HG03442 (cell line): ENCODE results near the gene ARHGAP32.

Experiments
- ATAC-seq: cut with Tn5 transposase; IDR thresholded peaks from one replicate; pipeline ENCODE4 v1.9.1; 2021; ENCODE audit warnings: mild to moderate bottlenecking, moderate library complexity; ENCODE audit not compliant: unreplicated experiment

The ARHGAP32 gene

DNA sequence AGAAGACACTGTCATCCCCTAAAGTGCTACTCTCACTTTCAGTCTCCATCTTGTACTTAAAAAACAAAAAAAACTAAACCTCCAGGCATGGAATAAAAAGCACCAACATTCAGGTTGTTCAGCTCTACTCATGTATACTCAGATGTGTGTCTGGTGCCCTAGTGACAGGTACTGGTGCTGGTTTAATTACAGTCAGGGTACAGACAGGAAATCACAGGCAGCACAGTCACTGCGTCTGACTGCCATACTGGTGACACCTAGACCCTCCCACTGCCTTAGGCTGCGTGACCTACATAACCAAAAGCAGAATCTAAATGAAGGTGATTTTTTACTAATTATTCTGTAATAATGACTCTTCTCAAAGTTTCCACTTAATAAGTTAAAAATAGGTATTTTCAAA is at the start of gene ARHGAP32:
ARHGAP32 (minus strand) TSS at position 176 of the 400 bp plus-strand sequence; CDS start at position 49, 127 bp downstream.
- ATAC-seq = no peak

DNA sequence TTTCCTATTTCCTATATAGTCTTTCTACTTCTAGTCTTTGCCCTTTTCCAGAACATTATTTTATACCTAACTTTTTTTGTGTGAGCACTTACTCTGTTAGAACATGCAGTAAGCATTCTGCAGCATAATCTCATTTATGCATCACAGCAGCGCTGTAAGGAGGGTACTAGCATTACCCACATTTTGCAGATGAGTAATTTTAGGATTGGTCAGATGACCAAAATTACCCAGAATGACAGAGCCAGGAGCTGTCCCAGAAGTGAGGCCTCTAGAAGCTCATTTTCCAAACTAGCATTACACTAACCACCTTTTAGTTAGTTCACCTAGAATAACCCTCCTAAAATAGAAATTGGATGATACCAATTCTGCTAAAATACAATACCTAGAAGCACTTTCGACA is 47.1 kb upstream of the ARHGAP32 start:
- no peak for ATAC-seq

DNA sequence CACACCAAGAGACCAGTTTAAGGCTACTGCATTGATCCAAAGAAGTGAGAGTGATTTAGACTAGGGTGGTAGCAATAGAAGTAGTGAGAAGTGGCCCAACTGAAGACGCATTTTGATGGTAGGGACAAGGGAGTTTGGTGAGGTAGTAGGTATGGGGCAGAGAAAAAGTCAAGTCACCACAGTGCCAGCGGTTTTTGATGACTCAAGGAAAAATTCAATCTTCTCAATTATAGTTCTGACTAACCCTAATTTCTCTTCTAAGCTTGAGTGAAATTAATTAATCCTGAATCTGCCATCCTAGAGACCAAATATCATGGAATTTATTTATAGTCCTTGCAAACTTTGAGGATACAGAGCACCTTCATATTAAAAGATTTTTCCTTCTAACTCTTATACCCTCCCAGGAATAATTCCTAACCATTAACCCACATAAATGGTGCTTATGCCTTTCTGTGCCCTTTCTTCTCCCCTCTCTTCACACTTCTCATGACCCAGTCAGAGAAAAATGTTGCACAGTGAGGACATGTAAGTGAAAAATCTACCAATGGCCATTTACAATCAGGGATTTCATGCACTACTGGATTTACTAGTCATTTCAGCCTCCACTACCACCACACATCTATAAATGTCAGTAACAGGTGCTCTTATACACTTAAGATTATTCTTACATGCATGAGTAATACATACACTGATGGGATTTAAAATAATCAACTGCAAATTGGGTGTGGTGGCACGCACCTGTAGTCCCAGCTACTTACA is 45.9 kb upstream of the ARHGAP32 start:
- no peak for ATAC-seq

DNA sequence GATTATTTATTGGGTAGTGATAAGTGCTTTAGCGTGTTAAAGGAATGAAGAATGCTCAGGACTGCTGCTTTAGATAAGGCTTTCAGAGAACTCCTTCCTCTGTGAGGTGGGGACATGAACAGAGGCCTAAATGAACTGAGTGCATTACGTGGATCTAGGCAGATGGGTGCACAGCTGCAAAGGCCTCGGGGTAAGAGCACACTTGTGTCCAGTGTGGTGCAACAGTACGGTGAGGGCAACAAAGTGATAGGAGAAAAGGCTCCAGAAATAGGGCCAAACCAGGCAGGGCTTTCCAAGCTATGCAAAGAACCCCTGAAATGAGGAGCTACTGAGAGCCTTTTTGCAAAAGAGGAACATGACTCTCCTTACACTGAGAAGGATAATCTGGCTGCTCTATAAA is 45.3 kb upstream of the ARHGAP32 start:
- no peak for ATAC-seq

DNA sequence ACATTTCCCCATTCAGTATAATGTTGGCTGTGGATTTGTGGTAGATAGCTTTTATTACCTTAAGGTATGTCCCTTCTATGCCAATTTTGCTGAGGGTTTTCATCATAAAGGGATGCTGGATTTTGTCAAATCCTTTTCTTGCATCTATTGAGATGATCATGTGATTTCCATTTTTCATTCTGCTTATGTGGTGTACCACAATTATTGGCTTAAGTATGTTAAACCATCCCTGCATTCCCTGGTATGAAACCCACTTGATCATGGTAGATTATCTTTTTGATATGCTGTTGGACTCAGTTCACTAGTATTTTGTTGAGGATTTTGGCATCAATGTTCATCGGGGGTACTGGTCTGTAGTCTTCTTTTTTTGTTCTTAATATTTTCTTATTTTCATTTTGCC is 44.7 kb upstream of the ARHGAP32 start:
- no peak for ATAC-seq

DNA sequence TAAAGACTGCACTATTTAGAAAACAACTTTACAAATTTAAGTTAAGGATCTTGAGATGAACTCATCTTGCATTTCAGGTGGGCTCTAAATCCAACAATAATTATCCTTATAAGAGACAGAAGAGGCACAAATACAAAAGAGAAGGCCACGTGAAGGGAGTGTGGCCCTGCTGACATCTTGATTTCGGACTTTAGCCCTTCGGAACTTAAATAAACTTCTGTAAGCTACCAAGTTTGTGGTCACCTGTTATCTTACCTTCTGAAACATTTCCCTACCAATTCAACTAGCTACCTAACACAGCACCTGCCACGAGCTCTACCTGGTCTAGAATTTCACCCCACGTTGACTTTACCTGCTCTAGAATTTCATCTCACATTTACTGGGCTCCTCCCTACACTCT is 42.9 kb upstream of the ARHGAP32 start:
- no peak for ATAC-seq

DNA sequence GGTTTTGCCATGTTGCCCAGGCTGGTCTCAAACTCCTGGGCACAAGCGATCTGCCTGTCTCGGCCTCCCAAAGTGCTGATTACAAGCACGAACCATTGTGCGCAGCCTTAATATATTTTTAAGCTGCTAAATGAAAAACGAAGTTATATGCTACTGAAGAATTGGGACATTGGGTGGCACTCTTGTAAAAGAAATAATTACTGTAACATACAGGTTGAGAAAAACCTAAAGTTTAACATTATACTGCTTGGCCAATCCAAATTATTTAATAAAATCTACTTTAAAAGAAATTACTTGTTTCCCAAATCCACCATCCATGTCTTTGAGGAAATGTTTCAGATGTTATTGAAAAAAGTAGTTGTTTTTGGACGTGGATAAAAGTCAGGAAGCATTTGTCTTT is 37.9 kb upstream of the ARHGAP32 start:
- no peak for ATAC-seq

DNA sequence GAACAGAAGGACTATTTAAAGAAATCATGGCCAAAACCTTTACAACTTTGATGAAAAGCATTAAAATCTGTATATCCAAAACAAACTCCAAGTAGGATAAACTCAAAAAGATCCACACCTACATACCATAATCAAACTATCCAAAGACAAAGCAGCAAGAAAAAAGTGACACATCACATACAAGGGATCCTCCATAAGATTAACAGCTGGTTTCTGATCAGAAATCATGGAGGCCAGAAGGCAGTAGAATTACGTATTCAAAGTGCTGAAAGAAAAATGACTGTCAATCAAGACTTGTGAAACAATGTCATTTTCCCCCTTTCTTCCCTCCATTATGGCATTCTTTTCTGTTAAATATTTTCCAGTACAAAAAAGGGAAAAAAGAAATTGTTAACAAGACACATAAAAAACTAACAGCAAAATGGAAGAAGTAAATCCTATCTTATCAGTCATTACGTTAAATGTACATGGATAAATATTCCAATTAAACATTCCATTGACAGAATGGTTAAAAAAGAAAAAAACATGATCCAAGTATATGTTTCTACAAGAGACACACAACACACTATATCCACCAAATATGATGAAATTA is 34.2 kb upstream of the ARHGAP32 start:
- no peak for ATAC-seq

DNA sequence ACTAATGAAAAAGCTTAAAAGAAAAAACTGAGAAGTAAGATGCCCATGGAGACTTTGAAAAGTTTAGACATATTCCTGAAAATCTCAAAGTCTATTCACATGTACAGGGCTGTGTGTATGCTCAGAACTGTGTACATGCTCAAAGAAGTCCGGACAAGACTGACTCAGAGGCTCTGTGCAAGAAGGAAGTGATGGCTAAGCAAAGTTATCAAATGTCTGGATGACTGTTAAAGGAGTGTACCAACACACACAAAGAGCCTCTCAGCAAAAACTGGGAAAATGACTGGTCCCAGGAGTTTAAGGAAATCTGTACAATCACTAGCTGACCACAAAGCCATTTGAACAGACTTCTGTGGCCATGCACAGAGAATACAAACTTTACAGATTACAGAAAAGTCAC is 33.1 kb upstream of the ARHGAP32 start:
- no peak for ATAC-seq

DNA sequence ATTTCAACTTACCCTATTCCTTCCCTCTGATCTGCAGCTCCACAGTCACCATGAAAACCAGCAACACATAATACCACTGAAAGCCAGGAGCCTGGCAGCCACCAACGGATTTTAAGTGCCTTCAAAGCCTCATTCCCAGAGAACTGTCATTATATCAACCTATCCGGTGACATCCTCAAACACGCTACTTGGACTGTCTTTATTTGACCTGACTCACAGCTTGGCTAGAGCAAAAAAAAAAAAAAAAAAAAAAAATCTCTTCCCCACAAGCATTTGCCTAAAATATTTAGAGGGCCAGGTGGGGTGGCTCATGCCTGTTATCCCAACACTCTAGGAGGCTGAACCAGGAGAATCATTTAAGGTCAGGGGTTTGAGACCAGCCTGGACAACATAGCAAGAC is 32.4 kb upstream of the ARHGAP32 start:
- ATAC-seq = no peak

DNA sequence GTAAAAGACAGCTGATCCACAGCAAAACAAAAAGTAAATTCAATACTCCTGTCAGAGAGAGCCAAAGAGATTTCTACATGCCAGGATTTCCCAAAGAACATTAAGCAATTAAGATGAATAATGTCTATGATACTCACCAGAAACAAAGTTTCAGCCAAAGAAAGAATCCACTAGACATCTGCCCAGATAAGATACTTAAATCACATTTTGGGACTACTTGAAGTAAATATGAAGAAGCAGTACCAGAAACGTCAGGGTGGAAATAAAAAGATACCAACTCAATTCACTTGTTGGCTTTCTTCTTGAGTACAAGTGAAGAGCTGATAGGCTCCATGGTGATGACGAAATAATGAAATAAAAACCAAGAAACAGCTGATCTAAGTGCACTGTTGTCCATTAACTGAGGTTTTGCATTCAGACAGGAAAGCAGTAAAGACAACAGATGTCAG is 31.6 kb upstream of the ARHGAP32 start:
- no peak for ATAC-seq

DNA sequence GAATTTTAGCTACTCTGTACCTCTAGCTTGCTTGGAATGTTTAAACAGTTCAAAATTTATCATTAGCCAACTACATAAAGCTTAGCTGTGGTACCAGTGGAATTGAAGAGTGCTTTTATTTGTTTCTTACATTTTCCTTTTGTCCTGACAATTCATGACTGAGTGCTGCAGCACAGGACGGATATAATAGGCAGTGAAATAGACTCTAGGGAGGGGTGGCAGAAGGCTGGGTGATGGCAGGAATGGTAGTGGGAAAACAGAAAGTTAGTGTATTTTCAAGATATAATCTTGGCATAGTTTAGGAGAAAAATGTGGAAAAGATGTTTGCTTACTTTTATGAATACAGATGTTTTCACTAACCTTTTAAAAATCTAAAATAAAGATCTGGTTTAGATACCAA is 31.1 kb upstream of the ARHGAP32 start:
- no peak for ATAC-seq

DNA sequence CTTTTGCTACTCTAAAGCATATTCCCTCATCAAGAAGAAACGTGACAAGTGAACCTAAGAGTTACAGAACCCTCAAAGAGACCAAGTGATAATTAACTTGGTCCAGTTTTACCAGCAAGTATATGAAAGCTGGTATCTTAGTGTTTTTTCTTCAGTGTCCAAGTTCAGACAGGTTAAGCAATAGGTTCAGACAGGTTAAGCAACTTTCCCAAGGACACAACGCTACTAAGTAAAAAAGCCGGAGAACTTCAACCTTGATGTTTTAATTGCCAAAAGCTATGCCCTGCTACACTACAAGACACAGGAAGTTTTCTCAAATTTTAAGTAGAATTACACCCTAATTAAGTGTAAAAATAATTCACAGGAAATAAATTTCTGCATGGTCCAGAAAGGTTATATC is 30.0 kb upstream of the ARHGAP32 start:
- ATAC-seq = no peak

DNA sequence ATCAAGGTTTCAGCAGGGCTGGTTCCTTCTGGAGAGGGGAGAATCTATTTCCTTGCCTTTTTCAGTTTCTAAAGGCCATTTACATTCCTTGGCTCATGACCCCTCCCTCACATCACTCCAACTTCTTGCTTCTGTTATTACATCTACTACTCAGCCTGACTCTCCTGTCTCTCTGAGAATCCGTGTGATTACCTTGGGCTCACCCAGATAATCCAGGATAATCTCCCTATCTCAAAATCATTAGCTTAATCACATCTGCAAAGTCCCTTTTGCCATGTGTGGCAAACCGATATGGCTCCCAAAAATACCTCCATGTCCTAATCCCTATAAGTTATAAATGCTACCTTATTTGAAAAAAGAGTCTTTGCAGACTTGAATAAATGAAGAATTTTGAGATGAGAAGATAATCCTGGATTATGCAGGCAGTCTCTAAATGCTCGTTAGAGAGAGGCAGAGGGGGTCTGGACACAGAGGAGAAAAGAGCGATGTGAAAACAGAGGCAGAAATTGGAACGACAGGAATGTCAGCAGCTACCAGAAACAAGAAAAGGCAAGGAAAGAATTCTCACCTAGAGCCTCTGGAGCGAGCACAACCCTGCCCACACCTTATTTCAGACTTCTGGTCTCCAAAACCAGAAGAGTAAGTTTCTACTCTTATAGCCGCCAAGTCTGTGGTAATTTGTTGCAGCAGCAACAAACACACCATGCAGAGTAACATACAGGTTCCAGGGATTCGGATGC is 23.6 kb upstream of the ARHGAP32 start:
- no peak for ATAC-seq

DNA sequence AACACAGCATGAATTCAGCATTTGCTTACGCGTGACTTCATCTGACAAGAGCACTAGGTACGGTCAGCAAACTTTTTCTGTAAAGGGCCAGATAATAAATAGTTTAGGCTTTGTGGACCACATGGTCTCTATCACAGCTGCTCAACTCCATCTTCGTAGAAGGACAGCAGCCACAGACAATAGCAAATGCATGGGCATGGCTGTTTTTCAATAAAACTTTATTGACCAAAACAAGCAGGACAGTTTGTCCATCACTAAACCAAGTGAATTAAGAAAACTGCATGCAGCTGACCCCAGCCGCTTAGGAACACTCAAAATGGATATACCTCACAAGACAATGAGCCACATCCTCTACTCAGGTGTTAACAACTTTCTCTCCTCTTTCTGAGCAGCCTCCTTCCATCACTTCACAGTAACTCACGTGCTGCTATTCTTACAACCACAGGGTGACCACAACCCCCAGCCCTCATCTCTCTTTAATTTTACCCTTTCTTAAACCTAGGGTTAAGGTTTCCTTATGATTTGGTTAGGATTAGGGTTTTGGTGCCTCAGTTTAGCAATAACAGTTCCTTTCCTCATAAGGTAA is 22.7 kb upstream of the ARHGAP32 start:
- no peak for ATAC-seq

DNA sequence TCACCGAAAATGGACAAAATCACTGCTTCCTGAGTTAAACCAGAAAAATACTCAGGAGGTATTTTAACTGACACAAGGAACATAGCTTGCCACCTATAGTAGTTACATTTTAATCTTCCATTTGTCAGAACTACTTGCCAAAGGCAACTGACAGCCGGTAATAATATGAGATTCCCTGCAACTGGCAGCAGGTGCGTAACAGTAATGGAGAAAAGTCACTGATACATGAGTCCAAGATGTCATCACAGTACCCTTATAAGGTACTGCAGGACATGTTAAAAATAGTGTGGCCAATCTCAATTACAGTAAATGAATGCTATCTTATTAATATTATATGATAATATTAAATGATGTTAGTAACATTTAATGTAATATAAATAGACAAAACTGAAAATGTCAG is 21.1 kb upstream of the ARHGAP32 start:
- no peak for ATAC-seq

DNA sequence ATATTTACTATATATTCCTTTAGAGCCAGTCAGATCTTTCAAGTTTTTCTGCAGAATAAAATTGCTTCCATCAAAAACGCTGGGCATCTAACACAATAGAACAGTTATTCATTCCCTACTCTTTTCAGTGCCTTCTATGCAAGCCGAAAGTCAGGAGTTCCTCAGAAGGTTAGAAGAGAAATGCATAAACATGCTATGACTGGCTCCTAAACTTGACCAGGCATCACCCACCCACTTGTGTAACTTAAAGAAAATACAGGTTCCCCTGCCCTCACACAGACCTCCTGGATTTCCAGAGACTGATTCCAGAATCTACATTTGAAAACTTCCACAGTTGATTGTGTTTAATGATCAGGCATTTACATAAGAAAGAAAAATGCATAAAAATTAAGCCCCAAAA is 19.3 kb upstream of the ARHGAP32 start:
- ATAC-seq = no peak

DNA sequence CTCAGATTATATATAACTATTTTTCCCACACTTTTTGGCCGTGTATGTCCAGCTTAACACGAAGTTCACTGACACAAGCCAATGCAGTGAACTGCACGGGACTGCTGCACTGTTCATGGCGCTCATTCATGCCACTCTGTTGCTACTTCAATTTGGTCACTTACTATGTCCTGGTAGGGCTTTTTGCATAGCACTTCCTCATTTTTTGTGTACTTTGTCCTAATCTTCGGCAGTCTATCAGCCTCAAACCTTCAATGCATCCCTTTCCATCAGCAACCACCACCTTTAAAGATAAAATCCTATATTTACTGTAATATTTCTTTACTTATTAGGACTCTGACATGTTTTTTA is 18.7 kb upstream of the ARHGAP32 start:
- no peak for ATAC-seq

DNA sequence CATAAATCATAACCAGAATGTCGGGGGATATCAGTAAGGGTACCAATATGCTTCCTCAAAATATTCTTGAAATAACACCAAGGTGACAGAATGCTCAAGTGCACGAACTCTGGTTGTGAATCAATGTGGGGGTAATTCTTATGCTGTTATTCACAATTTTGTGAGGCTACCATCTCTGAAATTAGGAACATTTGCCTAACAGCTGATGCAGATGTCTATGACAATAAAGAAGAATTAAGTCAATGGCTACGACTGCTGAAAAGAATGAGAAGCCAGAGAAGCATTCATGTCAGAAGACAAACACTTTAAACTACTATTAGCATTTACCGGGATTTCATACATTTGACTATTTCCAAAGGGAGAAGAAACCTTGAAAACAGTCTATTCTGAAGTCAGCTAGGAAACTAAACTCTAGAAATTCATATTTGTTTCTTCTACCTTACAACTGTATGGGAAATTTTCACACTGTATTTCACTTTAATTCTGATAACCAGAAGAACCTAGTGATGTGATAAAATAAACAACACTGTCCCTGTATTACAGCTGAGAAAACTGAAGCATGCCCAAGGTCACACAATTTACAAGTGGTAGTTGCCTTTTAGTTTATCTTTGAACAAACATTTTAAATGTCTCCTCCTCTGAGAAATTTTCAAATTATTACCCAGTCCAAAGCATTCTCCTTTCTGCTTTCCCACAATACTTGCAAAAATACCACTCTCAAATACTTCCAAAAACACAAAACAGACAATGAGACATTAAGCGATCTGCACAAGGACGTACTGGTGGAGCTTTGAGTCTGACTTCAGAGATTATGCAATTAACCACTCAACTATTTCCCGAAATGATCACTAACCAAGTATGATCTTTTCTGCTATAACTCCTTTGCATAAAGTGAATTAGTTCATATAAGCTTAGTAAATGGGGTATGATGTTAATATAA is 18.0 kb upstream of the ARHGAP32 start:
- no peak for ATAC-seq

DNA sequence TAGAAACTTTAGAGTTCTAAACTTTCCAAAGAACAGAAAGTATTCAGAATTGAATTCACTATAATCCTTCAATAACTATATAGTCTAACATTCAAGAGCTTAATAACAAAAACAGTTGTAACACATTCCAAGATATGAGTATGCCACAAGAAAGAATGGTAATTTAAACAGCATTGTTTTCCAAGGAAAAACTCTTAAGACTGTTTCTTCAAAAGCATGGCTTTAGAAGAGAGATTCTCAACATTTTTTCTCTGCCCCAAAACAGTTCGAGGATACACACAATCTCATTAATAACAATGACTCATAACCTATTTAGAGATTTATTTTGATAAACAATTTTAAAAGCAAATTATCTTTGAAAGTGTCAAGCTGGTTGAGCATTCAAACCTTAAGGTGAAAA is 16.7 kb upstream of the ARHGAP32 start:
- ATAC-seq = no peak
